Testis (tissue), 2 donors: Measurements from ENCODE around the gene CDH6.
"Not testable (repeated sequence)": the region's sequence is repeated elsewhere in the genome, so short reads cannot be mapped to it uniquely, and the experiment has no call there.

ENCODE experiments used
- CTCF ChIP-seq, 3 experiments: fragments of 450-650 bp in 2 of 3; fragments of 200-600 bp in 1 of 3; sonication (generic) in 1 of 3; IDR thresholded peaks; one replicate each; pipeline ENCODE4 v1.5.1; 2016 to 2019; ENCODE audit warnings: antibody characterized with exemption in 3 of 3, mild to moderate bottlenecking in 2 of 3, moderate library complexity in 1 of 3
- POLR2A ChIP-seq: fragments of 450-650 bp; IDR thresholded peaks from one replicate; pipeline ENCODE4 v1.6.1; 2017; ENCODE audit warnings: antibody characterized with exemption, mild to moderate bottlenecking, moderate library complexity

- TF ChIP-seq CTCF (IDR thresholded peaks at IDR 0.05); POLR2A: not testable (repeated sequence)
These were observed 168.4 kb downstream of the CDH6 start for GRCh38 chr5:31361704-31362528.
